HUDEP-2 (cell line): ENCODE data around the gene PROCR.
"Not testable (repeated sequence)": the region's sequence is repeated elsewhere in the genome, so short reads cannot be mapped to it uniquely, and the experiment has no call there.

Source experiments
- DNase-seq, 76 experiments: peaks; one replicate each; lab custom pipeline; 2025; ENCODE audit not compliant: unreplicated experiment in 76 of 76; lab: John Stamatoyannopoulos, UW

Gene PROCR

DNA sequence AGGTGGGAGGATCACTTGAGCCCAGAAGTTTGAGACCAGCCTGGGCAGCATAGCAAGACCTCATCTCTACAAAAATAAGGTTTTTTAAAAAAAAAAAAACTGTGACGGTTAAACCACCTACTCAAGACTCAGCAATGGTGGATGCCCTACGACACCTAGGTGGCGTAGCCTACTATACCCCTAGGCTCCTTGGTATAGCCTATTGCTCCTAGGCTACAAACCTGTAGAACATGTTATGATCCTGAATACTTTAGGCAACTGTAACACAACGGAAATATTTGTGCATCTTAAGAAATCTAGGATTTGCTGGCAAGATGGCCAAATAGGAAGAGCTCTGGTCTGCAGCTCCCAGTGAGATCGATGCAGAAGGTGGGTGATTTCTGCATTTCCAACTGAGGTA is 11.5 kb upstream of the PROCR start:
- not testable (repeated sequence) for DNase-seq

DNA sequence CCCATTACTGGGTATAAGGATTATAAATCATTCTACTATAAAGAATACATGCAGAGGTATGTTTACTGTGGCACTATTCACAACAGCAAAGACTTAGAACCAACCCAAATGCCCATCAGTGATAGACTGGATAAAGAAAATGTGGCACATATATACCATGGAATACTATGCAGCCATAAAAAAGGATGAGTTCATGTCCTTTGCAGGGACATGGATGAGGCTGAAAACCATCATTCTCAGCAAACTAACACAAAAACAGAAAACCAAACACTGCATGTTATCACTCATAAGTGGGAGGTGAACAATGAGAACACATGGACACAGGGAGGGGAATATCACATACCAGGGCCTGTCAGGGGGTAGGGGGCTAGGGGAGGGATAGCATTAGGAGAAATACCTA is 7.3 kb upstream of the PROCR start:
- not testable (repeated sequence) for DNase-seq

DNA sequence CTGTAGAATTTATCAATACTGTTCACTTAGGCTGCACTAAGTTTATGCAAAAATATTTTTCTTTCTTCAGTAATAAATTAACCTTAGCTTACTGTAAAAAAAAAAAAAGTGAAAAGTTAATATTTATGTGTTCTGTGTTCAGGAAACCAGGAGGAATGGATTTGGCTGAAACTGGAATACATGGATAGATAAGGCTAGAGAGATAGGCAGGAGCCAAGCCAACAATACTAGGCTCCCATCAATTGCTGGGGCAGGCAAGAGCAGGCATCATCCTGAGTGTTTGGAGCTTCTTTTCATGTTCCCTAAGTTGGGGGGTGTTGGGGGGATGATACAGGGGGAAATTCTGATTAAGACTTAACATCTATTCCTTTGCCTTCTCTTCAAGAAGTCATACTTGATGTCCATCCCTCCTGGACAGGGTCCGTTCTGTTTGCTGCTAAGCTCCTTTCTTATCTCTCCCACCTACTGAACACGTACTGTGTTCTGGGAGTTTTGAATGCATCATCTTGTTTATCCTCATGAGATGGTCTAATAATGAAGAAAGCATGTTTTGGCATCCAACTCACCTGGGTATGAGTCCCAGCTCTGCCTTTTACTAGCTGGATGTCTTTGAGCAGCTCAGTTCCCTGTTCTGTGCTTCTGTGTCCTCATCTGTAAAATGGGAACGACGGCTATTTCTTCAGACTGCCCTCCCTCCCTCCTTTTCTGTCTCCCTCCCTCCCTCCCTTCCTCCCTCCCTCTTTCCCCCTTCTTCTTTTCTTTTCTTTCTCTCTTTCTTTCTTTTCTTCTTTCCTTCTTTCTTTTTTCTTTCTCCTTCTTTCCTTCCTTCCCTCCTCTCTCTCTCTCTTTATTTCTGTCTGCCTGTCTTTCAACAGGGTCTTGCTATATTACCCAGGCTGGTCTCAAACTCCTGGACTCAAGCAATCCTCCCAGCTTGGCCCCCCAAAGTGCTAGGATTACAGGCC is 6.4 kb upstream of the PROCR start:
- no peak for DNase-seq

DNA sequence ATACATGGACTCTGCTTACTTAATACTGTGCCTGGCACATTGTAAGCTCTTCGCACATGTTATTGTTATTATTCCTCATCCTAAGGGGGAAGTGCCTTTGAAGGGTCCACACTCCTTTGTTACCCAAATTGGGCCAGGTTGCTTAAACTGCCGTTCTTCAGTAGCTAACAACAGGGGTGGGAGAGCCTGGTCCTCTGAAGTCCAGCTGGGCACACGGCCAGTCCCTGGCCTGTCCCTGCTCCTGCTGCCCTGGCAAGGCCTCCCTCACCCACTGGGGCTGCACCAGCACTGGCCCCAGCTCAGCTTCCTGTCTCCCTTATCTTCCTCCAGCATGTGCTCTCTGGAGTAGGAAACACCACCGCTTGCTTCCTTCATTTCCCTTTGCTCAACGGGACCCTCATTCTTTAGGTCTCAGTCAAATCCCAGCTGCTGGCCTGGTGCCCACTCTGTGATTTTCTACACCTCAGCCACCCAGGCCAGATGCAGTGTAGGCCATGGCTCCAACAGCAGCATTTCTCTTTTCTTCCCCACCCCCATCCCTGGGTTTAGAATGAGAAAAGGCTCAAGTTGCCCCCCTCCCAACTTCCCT is 5.5 kb upstream of the PROCR start:
- peak in 18 of 76 experiments; percentile 4 to 52 (median 14) for DNase-seq

DNA sequence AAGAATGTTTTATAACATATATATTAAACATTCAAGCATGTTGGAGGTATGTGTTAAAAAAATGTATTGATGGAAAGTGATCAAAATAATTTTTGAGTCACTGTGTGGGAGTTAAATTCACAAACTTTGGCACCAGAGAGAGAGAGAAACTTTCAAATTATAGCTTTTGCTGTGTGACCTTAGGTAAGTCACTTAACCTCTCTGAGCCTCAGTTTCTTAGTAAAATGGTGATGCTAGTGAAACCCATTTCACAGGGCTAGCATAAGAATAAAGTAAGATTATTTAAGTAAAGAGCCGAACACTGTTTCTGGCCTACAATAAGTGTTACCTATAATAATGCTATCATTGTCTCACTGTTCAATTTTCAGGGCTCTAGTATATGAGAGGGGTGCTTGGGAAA is 4.1 kb upstream of the PROCR start:
- no peak for DNase-seq

DNA sequence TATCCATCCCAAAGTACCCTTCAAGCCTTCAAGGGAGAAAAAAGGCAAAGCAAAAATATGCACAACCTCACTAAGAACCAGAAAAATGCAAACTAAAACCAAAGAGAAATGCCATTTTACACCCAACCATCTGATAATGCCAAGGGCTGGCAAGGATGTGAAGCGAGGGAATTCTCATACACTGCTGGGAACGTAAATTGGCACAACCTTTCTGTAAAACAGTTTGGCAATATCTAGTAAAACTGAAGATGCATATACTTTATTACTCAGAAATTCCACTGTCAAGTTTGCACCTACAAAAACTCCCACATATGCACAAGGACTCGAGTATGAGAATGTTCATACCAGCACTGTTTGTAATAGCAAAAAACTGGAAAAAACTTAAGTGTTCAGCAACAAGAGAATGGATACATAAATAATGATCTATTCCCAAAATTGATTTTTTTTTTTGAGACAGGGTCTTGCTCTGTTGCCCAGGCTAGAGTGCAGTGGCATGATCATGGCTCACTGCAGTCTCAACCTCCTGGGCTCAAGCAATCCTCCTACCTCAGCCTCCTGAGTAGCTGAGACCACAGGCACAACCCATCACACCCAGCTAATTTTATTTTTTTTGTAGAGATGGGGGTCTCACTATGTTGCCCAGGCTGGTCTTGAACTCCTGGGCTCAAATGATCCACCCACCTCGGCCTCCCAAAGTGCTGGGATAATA is 3.0 kb upstream of the PROCR start:
- not testable (repeated sequence) for DNase-seq

DNA sequence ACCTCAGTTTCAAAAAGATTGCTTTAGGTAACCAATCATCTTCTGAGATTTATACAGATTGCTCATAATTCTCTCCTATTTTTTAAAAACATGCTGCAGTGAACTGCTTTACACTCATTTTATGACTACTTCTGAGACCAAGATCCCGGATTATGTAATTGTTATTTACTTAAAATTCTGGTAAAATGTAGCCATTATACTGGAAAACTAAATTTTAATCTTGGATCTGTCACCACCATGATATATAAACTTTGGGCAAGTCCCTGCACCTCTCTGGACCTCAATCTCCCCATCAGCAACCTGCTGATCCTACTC is 477 bp upstream of the PROCR start:
- DNase-seq = no peak

DNA sequence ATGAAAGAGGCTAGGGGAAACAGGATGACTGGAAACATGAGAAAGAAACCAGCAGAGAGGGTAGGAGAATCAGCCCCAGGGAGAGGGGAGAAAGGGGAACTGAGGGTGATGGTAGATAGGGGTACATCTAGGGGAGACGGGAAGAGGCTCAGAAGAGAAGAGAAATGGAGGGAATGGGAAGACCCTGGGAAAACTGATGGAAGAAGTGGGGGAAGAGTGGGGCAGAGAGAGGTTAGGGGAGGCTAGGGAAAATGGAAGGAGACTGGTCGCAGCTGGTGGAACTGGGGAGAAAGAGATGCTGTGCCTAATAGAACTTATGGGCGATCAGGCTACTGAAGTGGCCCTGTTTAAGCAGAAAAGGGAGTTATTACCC is 548 bp downstream of the PROCR start:
- DNase-seq = no peak

DNA sequence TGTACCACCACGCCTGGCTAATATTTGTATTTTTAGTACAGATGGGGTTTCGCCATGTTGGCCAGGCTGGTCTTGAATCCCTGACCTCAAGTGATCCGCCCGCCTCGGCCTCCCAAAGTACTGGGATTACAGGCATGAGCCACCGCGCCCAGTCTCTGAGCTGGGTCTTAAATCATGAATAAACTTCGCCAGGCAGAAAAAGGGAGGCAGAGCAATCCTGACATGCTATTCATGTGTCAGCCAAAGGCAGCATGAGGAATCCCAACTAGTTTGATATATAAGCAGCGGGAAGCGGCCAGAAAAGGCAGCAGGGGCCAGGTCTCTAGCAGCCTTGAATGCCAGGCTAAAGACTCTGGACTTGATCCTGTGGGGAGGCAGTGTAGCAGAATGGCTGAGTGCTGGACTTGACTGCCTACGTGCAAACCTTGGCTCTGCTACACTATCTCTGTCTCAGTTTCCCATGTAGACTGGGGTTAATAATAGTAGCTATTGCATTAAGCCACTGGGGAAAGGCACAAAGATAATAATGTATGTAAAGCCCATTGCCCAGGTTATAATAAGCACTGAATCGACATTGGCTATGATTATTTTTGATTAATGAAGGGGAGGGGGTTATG is 1.8 kb downstream of the PROCR start:
- DNase-seq = no peak

DNA sequence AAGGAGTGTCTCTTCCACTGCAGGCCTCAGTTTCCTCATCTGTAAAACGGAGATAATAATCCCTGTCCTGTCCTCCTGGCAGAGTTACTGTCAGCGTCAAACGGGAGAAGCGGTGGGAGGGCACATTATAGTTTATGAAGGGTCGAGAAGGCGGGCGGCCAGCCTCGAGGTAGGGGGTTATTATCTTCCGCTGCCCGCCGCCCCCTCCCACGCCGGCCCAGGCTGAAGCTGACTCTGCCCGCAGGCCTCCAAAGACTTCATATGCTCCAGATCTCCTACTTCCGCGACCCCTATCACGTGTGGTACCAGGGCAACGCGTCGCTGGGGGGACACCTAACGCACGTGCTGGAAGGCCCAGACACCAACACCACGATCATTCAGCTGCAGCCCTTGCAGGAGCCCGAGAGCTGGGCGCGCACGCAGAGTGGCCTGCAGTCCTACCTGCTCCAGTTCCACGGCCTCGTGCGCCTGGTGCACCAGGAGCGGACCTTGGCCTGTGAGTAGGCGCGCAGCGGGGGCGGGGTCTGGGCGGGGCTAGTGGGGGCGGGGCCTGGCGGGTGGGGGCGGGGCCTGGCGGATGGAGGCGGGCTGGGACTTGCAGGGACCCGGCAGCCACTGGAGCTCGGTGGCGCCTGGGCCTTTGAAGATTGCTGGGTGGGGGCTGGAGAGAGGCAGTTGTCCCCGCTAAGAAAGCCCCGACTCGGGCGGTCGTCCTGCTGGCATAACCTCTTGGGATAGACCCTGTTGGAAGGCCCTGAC is 2.8 kb downstream of the PROCR start:
- peak in 6 of 76 experiments; percentile 1 to 24 (median 13) for DNase-seq

DNA sequence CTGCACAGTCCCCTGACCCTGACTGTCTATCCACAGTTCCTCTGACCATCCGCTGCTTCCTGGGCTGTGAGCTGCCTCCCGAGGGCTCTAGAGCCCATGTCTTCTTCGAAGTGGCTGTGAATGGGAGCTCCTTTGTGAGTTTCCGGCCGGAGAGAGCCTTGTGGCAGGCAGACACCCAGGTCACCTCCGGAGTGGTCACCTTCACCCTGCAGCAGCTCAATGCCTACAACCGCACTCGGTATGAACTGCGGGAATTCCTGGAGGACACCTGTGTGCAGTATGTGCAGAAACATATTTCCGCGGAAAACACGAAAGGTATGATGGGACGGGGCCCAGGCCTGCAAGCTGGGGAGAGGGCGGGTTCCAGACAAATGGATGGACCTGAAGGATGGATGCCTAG is 4.3 kb downstream of the PROCR start:
- no peak for DNase-seq

DNA sequence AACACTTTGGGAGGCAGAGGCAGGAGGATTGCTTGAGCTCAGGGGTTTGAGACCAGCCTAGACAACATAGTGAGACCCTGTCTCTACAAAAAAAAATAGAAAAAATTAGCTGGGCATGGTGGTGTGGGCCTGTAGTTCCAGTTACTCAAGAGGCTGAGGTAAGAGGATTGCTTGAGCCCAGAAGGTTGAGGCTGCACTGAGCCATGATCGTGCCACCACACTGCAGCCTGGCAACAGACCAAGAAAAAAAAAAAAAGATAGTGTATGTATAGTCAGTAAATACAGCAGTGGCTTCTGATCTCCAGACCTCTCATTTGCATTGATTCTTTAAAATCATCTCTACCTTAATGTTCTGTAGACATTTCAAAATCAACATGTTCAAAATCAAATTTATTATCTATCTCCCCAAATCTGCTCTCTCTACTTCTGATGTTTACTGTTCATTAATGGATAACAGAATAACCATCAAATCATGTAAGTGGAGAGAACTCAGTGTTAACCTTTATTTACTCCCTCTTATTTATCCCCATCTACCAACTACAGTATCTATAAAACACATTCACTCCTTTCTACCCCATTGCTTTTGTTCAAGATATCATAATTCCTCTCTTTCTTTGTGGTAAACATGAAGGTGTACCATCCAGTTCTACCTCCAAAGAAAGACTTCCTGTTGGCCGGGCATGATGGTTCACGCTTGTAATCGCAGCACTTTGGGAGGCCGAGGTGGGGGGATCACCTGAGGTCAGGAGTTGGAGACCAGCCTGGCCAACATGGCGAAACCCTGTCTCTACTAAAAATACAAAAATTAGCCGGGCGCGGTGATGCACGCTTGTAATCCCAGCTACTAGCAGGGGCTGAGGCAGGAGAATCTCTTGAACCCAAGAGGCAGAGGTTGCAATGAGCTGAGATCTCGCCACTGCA is 7.7 kb downstream of the PROCR start:
- peak in 3 of 76 experiments; percentile 2 to 22 (median 16) for DNase-seq

DNA sequence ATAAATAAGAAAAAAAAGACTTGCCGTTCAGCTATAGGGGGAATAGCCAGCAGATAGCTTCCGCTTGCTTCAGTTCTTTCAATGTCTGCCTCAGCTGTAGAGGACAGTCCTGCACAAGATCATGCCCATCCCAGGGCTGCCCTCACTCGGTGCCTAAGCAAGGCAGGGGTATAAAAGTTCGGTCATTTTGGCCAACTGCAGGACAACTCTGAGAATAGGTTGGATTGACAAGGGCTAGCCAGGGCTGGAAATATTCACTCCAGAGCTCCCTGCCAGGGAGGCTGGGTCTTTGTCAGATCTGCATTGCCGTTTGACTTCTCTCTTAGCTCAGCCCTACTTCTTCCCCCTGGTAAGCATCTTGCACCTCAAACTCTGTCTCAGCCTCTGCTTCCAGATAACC is 8.4 kb downstream of the PROCR start:
- DNase-seq = no peak

DNA sequence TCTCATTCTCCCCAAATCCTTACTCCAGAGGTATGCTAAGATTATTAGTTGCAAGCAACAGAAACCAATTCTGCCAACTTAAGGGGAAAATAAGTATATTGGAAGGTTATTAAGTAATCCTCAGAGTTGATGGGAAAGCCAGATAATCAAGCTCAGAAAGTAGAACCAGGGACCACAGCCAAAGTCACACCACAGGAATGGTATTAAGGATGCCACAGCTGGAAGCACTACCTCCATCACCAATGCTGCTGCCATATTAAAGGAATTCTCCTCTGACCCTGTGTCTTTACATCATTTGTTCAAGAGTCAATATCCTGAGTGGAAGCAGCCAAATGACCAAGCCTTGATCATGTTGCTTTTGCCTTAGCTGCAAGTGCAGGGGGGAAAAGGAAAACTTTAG is 9.9 kb downstream of the PROCR start:
- DNase-seq = no peak

DNA sequence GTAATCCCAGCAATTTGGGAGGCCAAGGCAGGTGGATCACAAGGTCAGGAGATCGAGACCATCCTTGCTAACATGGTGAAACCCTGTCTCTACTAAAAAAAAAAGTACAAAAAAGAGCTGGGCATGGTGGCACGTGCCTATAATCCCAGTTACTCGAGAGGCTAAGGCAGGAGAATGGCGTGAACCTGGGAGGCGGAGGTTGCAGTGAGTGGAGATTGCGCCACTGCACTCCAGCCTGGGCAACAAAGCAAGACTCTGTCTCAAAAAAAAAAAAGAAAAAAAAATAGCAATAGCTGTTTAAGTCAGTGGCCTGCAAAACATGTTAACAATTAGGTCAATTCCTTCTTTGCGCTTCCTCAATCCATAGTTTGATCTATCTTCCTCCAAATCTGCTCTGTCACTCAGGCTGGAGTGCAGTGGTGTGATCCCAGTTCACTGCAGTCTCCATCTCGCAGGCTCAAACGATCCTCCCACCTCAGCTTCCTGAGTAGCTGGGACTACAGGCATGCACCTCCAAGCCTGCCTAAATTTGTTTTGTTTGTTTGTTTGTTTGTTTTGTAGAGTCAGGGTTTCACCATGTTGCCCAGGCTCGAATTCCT is 14.9 kb downstream of the PROCR start:
- not testable (repeated sequence) for DNase-seq

DNA sequence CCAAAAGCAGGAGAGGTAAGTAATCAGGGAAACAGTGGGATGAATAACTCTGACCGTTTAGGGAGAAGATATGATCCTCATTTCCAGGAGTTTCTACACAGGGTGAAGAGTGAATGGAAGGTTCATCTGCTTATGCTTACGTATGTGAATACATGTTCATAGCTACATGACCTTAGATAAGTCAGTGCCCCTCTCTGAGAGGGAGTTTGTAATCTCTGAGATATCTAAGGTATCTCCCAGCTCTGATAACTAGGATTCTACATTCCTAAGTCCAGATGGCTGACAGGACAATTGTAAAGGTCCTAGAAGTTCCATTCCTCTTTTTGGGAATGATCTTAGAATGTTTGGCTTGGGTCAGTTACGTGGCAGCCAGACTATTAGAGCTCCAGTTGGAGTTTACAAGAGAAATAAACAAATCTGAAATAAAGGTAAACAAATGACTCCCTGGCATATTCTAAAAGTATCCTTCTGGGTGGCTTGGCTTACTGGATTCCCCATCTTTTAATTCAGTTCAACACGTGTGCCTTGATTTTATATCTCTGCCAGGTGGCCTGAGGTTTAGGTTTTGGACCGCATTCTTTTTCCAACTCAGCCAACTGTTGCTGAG is 15.8 kb downstream of the PROCR start:
- DNase-seq = no peak

DNA sequence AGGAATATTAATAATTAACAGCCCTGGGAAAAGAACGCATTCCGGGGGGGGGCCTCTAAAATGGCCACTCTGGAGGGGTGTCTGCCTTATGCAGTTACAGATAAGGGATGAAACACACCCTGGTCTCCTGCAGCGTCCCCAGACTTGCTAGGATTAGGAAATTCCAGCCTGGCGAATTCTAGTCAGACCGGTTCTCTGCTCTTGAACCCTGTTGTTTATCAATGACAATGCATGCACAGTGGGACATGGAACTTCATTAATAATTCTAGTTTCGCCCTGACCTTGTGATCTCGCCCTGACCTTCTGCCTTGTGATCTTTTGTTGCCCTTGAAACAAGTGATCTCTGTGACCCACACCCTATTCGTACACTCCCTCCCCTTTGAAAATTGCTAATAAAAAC is 17.4 kb downstream of the PROCR start:
- DNase-seq = not testable (repeated sequence)

DNA sequence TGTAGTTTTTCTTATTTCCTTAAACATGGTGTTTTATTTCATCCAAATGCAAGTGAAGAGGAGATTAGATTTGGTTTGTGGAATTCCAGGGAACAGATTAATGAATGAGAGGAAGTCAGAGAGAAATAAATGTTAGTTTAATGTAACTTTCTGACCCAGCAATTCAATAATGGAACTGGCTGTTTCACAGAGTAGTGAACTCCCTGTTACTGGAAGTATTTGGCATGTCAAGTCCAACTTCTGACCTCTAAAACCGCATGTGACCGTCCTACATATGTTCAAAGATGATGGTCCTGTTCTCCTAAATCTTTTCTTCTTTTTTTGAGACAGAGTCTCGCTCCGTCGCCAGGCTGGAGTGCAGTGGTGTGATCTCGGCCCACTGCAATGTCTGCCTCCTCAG is 18.7 kb downstream of the PROCR start:
- no peak for DNase-seq
